HG03457 (cell line): ENCODE results near the gene LCMT2.
"Not testable (repeated sequence)": the region's sequence is repeated elsewhere in the genome, so short reads cannot be mapped to it uniquely, and the experiment has no call there.

ENCODE experiments used
- ATAC-seq: cut with Tn5 transposase; IDR thresholded peaks from one replicate; pipeline ENCODE4 v1.9.1; 2021; ENCODE audit warnings: moderate number of reproducible peaks; ENCODE audit not compliant: unreplicated experiment

The LCMT2 gene

DNA sequence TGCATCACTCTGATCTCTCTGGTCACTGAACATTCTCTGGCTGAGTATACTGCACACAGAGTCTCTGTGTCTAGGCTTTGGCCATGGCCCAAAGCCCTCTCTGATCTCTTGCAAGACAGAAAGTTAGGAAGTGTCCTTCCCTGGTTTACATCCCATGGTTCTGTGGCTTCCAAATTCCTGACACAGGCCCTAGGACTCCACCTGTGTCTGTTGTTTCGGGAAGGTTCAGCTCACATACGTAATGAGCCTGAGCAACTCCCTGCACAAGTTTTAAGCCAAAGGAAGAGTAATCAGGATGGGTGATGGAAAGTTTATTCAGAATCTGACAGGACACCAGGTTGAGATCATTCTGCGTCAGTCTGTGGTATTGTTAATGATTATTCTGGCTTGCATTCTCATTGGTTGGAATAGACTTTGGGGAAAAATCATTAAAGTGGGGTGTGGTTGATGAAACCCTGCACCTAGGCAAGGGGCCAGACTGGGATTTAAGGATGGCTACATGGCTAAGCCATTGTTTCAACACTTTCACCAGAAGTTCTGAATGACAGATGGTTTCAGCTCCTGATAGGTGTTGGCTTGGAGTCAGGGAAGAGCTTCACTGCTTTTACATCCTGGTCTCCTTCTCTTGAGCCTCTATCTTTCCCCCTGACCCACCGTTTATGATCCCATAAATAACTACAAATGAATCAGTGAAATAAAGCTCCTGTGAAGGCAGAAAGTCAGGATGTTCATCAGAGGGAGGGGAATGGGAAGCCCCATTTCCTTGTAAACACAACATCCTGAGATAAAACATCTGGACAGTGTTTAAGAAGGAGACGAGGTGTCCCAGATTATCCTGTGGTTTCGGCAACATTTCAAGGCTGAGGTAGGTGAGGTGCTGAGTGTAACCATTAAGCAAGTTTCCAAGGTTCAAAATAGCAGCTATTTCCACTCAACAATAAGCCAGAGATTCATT is 14.1 kb downstream of the LCMT2 start:
- ATAC-seq: no peak

DNA sequence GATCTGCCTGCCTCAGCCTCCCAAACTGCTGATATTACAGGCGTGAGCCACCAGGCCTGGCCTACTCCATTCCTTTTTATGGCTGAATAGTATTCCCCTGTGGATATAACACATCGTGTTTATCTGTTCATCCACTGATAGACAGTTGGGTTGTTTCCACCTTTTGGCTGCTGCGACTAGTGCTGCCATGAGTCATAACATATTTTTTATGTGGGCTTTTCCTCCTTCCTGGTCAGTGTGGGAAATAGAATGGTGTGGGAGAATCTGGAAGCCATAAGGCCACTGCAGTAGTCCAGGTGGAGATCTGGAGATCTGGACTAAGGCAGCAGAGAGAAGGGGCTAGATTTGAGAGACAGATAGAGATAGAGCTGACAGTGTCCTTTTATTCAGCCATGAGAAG is 16.2 kb downstream of the LCMT2 start:
- ATAC-seq: no peak

DNA sequence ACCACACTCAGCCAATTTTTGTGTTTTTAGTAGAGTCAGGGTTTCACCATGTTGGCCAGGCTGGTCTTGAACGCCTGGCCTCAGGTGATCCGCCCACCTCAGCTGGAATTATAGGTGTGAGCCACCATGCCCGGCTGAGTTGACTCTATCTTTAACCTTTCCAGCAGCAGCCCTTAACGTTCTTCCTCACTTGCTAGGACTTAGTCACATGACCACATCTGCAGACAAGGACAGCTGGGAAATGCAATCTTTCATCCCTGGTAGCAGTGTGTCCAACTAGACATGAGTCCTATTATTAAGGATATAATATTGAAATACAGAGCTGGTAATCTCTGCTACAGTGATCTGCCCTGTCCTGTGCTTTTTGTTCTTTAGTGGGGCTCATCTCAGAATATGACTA is 18.0 kb downstream of the LCMT2 start:
- ATAC-seq: no peak

DNA sequence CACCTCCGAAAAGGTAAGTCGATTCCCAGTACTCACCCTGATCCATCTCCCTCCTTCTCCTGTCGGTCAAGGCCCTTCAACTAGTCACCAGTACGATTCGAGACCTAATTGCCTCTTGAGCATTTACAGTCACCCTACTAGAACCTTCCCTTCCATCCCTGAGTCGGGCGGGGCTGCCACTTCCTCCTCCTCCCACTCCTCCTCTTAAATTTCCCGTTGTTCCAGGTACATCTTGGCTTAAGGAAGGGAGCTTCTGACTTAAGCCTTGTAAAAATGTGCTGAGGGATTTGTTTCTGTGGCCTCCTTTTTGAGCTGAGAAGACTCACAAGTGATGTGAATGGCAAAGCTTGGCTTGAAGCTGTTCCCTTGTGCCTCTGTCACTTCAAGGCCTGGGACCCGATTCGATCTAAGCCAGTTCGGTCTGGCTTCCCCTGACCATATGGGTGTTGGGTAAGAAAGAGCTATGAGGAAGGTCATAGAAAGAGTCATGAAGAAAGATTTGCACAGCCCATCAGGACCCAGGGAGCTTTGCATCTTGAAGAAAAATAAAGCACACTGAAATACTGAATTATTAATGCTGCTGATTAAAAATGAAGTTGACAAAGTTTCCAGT is 28.1 kb downstream of the LCMT2 start, which contains the start of gene TGM7:
TSS of gene TGM7 (minus strand) at position 51 of the 613 bp plus-strand sequence.
- no peak for ATAC-seq

DNA sequence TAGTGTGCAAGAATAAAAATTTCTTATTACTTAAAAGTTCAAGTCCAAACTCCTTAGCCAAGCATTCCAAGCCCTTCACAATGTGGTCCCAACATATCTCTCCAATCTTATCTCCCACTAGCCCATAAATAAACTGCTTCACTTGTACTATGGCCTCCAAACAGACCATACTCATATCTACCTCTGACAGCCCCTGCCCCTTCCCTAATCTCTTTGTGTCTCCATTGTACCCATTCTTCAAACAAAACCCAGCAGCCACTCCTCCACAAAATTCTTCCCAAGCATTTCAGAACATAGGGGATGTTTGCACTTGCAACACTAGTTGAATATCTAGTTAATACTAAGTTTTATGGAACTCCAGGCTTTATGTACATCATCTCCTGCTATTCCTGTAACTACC is 30.5 kb downstream of the LCMT2 start:
- ATAC-seq: no peak

DNA sequence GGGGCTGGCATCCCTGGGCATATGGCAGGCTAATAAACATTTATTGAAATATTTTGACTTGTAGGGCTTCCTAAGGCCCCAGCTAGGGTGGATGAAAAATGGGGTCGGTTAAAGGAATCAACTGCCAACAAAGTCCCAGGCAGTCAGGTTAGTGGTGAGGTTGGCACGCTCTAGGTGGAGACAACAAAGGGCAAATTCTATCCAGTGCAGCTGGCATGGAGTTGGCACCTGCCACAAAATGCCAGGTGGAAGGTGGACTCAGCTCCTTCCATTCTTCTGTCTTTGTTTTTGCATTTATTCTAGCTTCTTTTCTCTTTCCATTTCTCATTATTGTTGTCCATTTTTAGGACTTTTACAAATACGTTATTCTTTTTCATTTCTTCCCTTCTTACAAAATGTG is 31.0 kb downstream of the LCMT2 start:
- ATAC-seq: no peak

DNA sequence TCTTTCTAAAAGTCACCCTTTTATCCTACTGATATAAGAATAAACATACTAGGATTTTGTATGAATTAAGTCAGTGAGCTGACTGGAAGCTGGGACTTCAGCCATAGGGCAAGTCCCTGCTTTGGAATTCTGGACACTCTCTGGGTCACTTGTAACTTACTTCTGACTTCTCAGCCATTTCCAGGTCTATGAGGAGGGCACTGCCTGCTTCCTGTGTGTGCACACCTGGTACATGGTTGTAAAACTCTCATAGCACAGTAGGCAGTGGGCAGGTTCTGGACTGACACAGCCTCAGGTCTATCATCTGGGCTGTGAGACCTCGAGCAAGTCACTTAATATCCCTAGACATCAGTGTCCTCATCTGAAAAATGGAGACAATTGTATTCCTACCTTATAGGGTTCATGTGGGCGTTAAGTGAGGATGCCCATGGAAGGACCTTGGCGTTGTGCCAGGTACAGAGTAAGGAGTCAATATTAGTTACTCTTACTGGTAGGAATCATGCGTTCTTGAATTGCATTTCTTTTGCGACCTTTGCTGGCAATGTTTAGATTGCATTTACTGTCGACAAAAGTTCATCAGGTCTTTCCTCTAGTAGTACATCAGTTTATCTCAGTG is 36.2 kb downstream of the LCMT2 start:
- ATAC-seq: no peak

DNA sequence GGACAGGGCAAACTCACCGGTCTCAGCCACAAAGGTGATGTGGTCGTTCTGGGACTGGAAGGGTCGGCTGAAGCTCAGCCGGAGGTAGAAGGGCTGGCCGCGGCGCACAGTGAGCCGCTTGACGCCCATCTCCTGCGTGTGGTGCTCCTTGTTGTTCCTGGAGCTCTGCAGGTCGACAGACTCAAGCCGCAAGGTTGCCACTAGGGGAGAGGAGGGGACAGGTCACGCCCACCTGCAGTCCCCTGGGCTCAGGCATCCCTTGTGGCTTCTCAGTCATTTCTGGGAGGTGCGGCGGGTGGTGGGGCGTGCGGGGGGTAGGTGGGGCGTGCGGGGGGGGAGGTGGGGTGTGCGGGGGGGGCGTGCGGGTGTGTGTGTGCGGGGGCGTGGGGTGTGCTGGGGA is 36.9 kb downstream of the LCMT2 start:
- ATAC-seq: no peak

DNA sequence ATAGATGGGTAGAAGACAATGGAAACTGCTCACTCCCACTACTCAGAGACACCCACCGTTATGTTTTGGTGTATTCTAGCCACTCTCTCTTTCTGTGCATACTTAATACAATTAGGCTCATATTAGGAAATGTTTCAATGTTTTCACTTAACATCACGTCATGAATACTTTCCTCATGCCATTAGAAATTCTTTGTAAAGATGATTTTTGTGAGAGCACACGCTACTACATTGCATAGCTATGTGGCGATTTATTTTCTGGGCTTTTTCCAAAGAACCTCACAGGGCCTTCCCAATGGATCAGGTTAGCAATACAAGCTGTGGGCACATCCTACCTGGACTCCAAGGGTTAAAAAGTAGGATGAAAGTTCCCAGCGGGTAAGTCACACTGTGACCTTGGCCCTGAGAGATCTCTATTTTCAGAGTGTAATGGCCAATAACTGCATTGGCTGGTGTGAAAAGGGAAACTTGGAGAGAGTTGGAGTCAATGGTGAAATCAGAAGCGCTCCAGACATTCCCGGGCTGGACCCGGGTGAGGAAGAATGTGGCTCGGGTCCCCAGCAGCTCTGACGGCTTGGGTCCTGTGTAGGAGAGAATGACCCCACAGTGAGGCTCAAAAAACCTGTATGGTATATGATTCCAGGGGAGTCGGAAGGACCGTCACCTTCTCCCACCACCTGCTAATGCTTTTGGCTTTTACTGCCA is 37.8 kb downstream of the LCMT2 start:
- ATAC-seq: no peak

DNA sequence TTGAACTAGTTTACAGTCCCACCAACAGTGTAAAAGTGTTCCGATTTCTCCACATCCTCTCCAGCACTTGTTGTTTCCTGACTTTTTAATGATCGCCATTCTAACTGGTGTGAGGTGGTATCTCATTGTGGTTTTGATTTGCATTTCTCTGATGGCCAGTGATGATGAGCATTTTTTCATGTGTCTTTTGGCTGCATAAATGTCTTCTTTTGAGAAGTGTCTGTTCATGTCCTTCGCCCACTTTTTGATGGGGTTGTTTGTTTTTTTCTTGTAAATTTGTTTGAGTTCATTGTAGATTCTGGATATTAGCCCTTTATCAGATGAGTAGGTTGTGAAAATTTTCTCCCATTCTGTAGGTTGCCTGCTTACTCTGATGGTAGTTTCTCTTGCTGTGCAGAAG is 40.7 kb downstream of the LCMT2 start:
- ATAC-seq: not testable (repeated sequence)

DNA sequence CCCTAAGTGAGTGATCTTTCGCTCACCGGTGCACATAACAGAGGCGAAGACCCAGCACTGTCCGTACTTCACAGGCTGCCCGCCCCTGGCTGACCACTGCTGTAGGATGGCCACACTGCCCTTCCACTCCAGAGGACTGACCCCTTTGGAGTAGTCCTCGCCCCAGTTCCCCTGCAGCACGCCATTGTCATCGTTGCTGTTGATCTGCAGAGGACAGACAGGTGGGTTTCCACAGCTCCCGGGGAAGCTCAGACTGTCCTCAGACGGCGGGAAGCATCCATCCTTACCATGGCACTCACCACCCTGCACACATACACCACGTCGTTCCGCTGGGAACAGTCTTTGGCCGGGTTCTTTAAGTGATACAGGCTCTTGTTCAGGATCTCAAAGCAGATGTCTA is 43.1 kb downstream of the LCMT2 start:
- no peak for ATAC-seq

DNA sequence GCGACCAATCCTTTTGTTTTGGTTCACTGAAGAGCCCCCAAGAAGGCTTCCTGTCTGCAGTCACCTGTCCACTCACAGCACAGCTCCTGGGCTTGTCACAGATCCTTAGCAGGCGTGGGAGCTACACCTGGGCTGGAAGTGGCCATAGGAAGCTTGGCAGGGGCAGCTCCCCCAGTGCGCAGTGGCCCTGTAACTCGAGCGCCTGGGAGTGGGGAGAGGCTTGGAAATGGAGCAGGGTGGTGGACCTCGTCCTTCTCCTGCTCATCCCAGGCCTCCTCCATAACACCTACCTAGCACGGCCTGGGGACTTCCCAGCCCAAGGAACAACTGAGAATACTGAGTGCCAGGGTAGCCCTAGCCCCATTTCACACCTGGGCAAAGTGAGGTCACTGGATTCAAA is 44.3 kb downstream of the LCMT2 start:
- ATAC-seq: no peak

DNA sequence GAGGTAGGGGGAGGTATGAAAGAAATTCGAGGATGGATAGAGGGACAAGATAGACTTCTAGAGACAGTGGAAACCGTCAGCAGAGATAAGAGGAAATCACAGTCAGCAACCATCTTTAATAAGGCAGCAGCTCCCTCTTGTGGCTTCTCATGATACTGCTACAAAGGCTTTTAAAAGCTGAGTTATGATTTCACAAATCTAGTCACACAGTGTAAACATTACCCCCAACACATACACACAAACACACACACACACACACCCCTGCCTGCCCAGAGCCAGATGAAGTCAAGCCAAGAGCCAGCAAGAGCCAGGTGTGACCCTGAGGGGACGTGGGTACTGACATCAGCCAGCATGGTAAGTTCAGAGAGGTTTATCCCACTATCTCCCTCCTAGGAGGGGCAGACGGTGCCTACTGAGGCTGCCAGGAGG is 44.8 kb downstream of the LCMT2 start:
- ATAC-seq: no peak

DNA sequence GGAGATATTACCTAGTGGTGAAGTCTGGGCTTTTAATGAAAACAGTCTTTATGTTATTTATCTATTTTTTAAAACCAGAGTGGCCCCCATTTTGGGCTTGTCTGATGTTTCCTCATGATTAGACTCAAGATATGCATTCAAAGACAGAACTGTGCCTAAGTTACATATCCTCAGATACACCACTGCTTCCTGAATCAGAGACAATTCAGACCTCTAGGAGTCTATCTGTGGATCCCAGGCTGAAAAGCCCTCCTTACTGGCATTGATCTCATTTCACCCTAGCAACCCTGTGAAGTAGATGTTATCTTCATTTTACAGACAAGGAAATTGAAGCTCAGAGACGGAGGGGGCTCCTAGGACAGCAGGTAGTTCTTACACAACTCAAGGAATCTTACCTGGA is 46.8 kb downstream of the LCMT2 start:
- no peak for ATAC-seq

DNA sequence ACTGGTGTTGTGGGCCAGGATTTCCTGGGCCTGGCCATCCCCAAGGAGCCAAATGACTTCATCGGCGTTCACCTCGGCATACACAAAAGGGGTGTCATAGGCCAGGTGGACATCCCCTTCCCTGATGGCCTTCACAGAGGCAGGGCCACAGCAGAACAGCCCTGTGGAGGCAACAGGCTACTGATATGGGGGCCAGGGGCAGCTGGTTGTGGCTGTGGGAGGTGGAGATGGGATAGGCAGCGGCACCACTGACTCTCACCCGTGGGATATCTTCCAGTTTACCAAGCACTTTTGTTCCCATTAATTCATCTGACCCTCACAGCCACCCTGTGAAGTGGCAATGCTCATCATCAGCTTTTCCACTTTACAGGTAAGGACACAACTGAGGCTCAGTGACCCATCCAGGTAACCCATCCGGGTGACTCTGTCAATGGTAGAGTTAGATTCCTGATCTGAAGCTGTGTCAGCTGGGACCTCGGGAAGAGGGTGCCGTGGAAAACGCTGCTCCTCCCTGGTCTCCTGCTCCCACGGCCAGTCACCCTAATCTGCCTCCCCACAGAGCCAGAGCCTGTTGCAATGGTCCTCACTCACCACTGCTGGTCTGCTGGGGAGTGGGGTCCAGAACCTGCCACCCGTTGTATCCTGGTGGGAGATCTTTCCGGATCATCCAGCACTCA is 48.3 kb downstream of the LCMT2 start:
- ATAC-seq: no peak

DNA sequence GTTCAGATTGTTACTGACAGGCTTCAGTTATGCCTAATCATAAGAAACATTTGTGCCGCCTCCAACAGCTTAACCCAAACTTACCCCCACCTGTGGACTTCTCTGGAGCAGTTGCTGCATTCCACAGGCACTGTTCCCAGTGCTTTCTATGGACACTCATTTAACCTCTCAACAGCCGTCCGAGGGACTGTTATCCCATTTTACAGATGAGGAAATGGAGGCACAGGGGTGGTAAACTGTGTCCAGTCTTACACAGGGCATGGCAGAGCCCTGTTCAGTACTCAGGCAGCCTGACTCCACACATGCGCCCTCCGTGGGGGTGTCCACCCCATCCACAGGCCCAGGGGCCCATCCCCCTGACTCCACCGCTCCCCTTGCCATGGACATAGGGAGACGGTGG is 49.4 kb downstream of the LCMT2 start:
- ATAC-seq: no peak

DNA sequence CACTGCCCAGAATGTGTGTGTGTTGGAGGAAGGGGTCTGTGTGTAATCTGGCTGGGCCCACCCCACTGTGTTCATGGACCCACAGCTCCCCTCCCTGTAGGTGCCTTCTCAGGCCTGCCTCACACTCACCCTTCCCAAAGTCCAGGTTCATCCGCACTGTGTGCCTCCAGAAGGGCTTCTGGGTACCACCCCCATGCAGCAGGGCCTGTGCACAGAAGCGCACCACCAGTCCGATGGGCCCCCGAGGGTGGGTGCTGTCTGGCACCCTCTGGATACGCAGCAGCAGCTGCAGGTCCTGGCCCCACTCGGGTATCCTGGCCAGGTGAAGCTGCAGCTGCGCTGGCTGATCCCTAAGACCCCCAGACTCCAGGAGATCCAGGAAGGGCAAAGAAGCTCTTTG is 50.9 kb downstream of the LCMT2 start:
- no peak for ATAC-seq

DNA sequence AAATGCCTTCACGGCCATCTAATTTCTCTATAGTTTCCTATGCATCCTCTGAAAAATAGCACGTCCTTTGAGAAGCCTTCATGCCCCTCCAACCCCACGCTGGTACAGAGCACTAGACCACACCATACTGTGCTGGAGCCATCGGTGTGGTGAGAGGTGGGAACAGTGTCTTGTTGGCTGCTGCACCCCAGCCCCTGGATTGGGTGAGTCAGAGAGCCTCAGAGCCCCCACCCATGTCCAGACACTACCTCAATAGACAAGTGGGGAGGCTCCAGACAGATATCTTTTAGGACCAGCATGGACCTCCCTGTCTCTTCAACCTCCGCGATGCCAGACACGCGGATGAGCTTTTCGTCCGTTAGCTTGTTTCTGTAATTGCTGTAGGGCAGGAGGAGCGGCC is 51.5 kb downstream of the LCMT2 start:
- ATAC-seq: no peak

DNA sequence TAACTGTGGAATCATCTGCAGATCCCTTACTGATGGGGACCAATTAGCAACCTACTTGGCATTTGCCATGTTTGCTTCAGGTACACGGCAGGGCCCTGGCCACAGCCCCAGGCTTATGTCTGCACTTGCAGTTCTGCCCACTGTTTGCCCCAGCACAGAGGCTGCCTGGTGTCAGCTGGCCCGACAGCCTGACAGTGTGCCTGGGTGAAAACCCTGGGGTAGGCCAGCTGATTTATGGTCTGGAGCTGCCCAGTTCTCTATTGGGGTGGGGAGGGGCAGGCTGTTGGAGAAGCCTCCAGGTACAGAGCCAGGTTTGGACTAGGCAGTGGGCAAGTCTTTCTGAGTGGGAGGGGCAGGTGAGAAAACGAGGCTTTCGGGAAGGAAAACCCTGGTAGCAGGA is 52.5 kb downstream of the LCMT2 start:
- ATAC-seq: no peak

DNA sequence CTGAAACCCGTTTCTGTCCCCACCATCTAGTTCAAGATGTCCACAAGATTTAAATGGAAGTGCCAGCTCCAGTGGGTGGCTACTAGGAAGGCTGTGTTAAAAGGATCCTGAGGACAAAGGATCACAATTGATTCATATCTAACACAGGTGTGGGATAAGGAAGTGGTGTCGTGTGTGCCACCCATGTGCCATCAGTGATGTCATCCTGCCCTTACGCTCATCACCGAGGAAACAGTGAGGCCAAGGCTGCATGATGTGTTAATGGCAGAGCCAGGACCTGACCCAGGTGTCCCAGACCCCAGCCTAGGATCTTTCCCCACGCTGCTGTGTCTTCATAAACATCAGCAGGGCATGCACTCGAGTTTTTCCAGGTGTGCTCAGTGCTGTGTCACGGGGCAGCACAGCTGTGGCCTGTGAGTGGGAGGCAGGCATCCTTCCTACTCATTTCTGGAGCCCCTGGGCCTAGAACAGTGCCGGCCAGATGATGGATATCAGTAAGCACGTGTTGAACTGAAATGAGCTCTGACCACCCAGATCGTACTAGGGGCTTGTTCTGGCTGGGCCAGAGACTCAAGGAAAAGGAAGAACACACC is 53.0 kb downstream of the LCMT2 start:
- ATAC-seq: no peak
